Right hindlimb (tissue), 1 donor: Measurements from ENCODE around the gene PPP1R26.

ENCODE experiments used
- DNase-seq: peaks from one replicate; pipeline ENCODE4 v3.0.0-alpha.2; 2018

PPP1R26 gene

DNA sequence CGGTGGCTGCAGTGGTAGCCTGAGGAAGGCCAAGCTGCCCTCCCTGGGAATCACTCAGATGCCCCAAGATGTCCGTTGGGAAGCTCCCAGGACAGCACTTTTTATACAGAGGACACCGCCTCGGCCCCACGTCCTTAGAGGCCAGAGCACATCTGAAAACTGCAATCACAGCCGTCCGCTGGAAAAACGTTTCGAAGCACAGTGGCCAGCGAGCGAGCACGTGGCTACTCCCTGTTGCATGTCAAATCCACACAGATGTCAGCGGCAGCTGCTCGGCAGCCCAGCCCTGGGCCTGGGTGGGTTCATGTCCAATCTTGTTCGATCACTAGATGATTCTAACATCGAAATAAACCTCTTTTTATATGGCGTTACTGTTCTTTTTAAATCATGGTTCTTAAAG, 8.9 kb downstream of the PPP1R26 start:
- no peak for DNase-seq

DNA sequence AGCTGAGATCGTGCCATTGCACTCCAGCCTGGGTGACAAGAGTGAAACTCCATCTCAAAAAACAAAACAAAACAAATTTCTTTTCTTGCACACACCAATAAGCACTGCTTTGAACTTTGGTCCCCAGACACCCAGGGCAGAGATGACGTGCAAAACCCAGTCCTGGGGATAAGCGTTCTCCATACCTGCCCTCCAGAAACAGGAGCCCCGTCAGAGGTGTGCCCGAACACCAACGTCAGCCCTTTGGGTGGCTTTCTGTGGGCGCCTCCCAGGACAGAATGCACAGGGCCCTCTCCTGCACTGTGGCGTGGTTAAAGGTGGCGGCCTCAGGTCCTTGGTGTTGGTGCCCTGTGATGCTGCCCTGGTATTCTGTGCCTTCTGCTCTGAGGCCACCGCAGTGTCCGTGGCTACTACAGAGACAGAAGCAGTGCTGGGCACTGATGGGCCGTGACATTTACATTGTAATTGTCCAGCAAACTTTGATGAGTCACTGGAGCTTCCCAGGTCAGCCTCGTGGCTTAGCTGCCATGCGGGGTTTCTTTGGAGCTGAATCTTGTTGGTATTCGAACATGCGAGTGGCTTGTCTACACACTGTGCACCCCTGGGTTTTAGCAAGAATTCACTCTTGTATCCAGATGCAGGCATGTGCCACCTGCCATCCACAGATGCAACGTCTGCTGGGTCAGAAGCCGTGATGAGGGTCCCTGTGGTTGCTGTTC, 9.8 kb downstream of the PPP1R26 start:
- no peak for DNase-seq

DNA sequence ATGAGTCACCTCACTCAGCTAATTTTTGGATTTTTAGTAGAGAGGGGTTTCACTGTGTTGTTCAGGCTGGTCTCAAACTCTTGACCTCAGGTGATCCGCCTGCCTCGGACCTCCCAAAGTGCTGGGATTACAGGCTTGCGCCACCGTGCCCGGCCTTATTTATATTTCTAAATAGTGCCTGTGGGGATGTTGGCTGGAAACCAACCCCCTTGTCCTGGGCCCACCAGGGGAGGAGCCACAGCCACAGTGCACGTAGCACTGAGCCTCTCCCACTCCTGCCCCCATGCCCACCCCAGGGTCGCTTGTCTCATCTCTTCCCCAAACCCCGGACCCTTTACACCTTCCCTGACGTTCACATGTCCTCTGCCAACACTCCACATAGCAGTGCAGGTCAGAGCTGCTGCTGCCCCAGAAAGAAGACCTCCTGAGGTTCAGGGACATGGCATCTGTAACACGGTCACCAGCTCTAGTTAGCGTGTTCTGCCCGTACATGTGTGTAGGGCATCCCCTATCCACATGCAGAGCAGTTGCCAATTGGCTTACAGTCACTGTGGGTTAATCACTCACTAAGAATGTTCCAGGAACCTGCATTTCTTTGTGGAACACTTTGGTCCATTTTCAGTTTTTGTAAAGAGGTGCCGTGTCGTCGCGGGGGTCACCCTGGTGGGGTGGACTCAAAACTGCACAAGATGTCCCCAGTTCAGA, 10.7 kb downstream of the PPP1R26 start:
- no peak for DNase-seq

DNA sequence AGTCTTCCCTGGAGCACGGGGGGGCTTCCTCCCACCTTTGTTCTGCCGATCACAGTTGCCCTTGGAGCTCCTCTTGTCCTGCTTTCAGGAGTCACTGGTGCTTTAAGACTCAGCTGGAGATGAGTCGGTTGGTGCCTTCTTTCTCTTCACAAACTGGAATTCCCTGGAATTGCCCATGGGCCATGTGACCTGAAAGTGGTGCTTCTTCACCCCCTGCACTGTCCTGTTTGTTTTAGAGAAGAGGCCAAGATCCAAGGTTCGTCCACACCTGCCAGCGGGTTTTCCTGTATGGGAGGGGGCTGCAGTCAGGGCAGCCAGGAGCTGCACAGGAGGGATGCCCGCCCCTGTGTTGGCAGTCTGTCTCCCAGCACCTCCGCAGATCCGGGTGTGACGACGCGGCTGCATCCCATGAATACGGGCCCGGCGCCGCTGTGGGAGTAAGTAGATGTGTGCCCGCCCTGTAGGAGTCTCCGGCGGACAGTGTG, 11.4 kb downstream of the PPP1R26 start:
- no peak for DNase-seq

DNA sequence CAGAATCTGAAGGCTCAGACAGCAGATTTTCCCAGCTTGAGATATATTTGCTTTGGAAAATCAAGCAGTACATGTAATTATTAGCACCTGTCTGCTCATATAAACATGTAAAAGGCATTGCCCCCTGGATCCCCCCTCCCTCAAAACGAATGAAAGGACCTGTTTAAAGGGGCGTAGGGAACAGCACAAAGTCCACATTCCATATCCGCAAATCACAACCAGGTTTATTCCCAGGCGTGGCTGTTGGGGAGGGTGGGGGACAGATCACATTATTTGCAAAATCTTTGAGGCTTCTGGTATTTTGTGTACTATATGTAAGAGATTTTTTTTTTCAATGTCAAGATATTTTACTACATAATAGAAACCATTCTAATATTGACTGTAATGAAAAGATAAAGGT, 12.2 kb downstream of the PPP1R26 start:
- no peak for DNase-seq

DNA sequence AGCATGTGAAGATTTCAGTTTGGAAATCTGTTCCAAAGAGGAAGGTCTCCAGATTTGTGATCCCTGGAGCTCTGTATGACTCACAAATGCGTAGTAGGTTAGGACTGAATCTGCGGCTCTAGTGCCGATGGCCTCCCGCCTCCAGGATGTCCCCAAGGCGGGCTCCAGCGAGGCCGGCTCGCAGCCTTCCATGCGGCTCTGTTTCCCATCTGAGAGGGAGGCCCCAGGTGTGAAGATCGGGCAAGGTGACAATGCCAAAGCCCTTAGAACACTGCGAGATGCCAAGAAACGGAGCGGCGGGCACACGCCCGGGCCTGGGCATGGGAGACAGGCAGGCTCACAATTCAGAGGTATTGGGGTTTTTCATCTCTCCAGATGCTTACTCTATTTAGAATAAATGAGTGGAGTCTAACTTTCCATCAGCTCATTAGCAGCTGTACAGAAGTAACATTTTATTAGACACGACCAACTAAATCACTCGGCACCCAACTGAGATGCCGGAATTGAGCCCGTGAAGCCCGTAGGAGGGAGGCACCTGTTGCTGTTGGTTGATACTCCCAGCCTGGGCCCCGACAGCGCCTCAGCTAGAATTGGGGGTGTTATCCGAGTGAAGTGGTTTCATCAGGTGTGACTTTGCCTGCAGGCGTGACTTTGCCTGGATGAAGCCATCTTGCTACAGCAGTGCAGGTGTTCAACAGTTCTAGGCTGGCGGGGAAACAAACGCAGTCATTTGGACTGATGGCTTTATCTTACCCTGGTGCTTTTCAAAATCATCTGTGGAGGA, 13.5 kb downstream of the PPP1R26 start:
- no peak for DNase-seq

DNA sequence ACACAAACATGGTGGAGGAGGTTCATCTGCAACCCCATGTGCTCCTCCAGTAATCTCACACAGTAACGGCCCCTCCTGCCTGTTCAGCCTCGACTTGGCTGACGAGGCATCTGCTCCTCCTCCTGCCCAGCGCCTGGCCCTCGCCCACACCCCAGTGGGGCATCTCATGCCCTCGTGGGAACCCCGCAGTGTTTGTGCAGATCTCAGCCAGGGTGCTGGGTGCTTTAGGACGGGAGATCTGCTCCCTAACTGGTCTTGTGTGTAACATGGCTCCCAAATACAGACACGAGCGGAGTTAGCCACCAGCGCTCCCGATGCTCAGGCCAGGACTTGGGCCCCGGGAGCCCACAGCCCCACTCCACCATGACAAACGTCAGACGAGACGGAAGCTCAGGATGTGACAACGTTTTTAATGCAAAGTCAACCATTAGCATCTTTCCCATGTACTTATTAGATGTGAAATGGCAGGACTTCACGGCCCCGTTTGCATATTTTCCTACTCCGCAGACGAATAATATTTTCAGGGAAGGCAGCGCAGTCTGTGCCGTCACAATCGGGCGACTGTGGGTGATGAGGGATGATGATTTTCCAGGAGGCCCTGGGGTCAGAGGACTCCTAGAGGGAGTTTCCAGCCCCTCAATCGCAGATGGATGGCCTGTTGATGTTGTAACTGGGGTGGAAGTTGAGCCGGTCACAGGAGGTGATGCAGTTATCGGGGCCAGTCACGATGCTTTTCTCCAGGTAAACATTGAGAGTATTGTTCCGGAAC, 15.4 kb downstream of the PPP1R26 start:
- no peak for DNase-seq

DNA sequence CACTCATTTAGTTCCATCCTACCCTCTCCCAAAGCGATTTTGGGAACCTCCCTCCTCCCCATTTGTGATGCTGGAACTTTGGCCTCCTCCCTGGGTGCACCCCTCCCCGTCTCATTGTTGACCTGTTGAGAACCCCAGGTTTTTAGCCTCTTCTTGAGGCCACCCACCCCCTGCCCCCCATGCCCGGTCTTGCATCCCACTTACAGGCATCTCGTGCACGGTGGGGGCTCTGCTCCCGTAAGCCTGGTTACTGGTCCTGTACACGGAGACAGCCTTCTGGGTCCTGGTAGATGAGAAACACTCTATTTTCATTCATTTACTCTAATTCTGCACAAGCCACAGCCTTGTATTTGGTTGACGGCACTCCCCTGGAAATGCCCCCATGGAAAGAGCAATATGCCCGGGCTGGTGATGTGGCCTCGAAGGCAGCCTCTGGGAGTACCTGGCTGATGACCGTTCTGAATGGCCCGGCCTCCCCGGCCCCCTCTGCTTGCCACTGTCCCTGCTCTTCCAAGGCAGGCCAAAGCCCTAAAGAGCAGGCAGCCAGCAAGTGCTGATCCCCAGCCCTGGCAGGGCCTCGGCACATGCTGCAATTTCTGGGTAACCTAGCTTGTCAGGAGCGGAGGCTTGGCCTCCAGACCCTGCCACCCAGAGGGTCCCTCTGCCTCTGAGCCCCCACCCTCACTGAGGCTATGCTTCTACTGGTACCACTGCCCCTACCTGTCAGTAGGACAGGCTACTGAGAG, 19.0 kb downstream of the PPP1R26 start:
- DNase-seq = no peak

DNA sequence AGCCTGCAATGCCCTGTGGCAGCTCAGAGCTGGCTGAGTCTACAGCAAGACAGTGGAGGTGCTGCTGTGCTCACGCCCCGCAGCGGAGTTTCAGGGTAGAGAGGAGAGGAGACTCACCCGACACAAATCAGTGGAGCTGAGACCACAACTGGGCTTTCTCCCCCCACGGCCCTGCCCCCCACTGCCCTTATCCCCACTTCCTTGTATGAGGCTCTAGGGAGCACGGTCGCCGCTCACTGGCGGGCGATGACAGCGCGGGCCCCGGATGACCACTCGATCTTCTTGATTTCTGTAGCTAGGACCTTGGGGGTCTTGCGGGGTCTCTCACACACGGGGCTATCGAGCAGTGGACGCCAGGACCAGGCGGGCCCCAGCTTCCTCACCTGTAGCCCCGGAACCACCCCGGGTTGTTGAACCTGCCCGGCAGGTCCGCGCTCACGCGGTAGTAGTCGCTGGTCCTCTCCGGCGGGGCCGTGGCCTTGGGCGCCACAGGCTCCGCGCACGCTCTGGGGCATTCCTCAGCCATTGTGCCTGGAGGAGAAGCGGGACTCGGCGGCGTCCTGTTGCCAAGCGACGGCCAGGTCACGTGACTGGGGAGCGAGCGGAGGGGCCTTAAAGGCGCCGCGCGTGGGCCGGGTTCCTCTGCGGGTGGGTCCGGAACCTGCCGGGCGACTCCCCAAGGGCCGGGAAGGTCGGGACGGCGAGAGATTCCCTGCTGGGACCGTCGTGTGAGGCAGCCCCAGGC, 19.9 kb downstream of the PPP1R26 start:
- peak; percentile 94 for DNase-seq

DNA sequence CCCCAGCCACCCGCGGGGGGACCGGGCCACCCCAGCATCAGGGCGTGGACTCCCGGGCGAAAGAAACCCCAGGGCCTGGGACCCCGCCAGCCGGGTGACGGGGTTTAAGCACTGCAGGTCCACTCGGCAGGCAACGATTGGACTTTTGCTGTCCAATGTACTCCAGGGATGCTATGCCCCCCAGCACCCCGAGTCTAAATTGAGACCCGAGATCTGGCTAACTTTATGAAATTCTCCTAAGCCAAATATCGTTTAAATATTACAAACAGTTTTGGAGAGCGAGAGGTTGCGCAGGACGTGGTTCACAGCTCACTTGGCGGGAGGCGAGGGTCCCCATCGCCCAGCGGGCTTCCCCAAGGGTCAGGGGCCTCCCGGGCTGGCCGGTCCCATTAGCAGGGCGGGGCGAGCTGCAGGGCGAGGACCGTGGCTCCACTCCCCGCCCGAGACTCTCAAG, 20.5 kb downstream of the PPP1R26 start:
- no peak for DNase-seq

DNA sequence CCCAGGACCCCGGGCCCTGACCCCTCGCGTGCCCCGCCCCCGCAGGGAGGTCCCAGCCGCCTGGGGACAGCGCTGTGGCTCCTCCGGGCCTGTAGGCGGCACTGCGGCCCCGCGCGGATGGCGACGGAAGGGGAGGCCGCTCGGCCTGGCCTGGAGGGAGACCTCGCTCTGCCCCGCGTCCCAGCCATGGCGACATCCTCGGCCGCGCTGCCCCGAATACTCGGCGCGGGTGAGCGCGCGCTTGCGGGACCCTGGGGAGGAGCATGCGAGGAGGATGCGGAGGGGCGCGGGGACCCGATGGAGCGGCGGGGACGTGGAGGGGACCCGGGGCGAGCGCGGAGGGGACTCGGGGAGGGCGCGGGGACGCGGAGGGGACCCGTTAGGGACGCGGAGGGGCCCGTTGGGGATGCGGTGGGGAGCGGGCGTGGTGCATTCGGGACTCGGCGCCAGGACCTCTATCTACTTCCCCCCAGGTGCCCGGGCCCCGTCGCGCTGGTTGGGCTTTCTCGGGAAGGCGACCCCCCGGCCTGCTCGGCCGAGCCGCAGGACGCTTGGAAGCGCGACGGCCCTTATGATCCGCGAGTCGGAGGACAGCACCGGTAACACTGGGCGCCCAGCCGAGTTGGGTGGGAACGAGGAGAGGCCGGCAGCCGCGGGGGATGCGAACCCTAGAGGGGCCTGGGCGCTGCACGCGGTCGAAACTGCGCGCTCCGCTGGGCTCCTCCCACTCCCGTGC, 21.1 kb downstream of the PPP1R26 start, which contains the start of gene MRPS2:
Gene MRPS2, plus strand, starts transcription at position 158 of the 736 bp plus-strand sequence. Its CDS starts 29 bp downstream, at position 187.
- DNase-seq = peak; percentile 92

DNA sequence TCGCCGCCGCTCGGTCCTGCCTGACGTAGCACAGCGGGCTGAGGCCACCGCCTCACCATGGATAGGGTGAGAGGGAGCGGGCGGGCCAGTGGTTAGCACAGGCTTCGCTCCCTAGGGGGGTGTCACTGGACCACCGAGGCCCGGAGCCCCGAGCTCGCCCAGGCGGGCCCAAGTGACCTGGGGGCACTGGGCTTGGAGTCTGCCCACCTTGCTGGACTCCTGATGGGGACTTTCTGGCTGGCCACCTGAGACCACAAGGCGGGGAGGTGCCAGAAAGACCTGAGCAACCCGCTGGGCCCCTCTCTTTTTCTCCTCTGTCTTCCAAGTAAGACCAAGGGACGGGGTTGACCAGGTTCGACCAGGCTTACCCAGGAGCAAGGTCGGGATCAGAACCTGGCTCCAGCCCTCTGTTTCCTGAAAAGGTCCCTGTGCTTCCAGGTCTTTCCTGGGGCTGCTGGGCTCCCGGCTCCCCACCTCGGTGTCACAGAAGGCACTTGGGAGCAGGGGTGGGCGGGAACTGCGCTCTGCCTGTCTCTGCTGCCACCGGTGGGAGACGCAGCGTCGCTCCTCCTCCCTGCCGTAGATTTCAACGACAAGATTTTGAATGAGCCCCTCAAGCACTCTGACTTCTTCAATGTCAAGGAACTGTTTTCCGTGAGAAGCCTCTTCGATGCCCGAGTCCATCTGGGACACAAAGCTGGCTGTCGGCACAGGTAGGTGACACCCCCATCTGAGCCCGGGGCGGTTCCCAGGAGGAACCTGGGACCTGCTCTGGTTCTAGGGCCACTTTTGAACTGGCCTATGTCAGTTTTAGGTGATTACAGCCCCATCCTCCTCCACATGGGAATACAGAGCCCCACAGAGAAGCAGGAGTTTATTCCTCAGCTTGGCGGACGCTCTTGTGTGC, 21.9 kb downstream of the PPP1R26 start:
- DNase-seq = no peak

DNA sequence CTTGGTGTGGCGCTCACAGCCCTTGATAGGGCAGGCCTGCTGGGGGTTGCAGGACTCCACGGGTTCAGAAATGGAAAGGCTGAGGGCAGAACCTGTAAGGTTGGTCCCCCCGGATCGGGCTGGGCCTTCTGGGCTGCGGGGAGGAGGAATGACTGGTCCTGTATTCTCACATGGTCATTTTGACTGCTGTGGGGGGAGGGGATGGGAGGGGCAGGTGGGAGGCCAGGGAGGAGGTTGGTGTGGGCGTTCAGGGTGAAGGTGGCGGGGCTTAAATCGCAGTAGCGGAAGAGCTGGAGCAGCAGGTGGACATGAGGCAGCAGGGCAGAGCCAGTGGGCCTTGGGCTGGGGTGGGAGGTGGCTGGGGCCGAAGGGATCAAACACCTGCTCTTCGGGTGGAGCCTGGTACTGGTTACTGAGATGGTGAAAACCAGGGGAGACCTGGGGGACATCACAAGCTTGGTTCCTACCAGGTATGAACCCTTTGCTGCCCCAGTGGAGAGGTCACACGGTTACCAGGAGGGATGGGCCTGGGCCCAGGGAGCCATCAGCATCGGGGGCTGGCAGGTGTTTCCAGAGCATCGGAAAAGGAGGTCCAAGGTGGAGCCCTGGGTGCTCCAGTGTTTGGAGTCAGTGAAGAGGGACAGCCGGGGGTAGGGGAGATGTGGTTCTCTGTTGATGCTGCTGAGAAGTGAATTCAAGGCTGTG, 22.7 kb downstream of the PPP1R26 start:
- no peak for DNase-seq

DNA sequence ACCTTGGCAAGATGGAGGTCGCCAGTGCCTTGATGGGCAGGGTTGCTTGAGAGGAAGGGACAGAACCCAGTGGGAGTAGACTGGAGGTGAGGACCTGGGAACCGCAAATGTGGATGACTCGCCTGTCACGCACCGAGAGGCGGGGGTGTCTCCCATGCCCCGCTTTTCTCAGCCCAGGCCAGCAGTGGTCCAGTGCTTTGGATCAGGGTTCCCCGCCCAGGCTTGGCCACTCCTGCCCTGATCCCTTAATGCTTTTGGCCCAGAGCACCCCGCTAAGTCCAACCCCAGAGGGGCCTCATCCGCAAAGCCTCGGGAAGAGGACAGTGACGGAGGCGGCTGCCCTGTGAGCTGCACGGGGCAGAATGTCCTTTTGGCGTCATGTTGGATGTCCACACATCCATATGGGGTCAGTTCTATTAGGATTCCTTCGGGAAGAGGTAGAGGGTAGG, 23.3 kb downstream of the PPP1R26 start:
- no peak for DNase-seq

DNA sequence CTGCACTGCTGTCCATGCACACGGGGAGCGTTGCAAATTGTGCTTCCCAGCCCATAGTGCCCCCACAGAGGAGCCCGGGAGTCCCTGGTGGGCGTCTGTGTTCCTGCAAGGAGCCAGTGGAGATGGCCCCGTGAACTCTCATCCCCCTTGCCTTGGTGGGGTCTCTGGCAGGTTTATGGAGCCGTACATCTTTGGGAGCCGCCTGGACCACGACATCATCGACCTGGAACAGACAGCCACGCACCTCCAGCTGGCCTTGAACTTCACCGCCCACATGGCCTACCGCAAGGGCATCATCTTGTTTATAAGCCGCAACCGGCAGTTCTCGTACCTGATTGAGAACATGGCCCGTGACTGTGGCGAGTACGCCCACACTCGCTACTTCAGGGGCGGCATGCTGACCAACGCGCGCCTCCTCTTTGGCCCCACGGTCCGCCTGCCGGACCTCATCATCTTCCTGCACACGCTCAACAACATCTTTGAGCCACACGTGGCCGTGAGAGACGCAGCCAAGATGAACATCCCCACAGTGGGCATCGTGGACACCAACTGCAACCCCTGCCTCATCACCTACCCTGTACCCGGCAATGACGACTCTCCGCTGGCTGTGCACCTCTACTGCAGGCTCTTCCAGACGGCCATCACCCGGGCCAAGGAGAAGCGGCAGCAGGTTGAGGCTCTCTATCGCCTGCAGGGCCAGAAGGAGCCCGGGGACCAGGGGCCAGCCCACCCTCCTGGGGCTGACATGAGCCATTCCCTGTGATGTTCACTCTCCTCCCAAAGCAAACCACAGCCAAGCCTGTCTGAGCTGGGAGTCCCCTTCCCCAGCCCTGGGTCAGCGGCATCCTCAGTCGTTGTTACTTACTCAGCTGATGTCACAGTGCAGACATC, 24.0 kb downstream of the PPP1R26 start:
- DNase-seq = no peak

DNA sequence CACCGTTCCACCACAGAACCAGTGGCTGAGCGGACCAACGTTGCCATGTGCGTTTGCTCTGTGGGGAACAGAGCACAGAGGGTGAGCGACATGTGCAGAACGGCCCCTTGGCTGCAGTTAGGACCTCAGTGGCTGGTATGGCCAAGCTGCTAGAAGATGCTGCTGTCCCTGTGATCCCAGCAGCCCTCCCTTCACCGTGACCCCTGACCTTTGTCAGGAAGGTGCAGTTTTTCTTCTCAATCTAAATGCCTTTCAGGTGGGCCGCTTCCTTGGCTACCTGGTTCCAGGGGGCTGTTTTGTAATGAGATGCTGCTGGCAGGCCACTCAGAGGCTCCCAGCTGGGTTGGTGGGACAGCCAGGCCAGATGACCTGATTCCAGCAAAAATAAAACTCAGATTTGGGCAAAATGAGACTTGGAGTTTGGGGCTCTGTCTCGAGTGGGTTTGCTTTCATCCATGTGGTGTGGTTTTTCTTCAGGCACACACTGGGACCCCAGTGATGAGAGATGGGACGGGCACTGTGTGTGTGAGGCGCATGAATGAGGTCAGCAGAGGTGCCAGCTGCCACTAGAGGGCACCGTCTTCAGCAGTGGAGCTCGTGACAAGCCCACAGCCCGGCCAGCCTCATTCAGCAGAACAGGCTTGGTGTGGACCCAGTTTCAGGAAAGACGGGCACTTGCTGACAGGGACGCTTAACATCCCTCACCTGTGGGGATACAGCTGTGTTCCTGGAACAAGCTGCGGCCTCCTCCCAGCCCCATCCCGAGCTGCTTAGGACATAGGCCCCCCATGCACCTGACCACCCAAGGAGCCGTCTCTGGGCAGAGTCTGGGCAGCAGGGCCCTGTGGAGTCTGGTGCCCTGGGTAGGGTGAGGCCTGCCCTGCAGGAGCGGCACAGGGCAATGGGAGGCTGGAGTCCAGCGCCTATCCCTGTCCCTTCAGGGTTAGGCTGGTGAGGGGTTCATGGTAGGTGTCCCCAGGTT, 25.0 kb downstream of the PPP1R26 start:
- no peak for DNase-seq
